Pancreas (tissue), 10 donors: ENCODE results near the gene REPS2. TPM values are rescaled to one million over a fixed set of nuclear protein-coding genes. Genes with fewer than 3 reads are reported as not detected.
A peak's percentile ranks its signal among the peaks of the same experiment; 100 is the strongest.

Source experiments
- ATAC-seq, 4 donors: fragments of 200-7000 bp; cut with Tn5 transposase; one replicate each; pipeline versions ENCODE4 v1.8.0 to v1.9.1; 2020; ENCODE audit warnings: mild to moderate bottlenecking in 4 of 4, moderate library complexity in 4 of 4
- DNase-seq, 6 donors: peaks; one replicate each; pipeline ENCODE4 v3.0.0-alpha.2; 2020
- FAIRE-seq: peaks from 2 replicates; lab custom pipeline; 2012; peaks lifted over from hg19 to GRCh38; lab: Jason Lieb, UNC
- H3K27ac ChIP-seq, 4 donors: fragments of 200-600 bp; sonication (generic); 1 replicate in 3 of 4; 2 replicates in 1 of 4; pipeline versions ENCODE4 v1.5.0 to v1.8.0; 2020
- H3K27me3 ChIP-seq, 4 donors: fragments of 200-600 bp; one replicate each; pipeline ENCODE4 v1.8.0; 2021
- H3K36me3 ChIP-seq, 3 donors: fragments of 200-600 bp; sonication (generic) in 1 of 3; one replicate each; pipeline versions ENCODE4 v1.5.0 to v1.8.0; 2020 to 2021
- H3K4me1 ChIP-seq, 3 donors: fragments of 200-600 bp; one replicate each; pipeline ENCODE4 v1.8.0; 2021
- H3K4me3 ChIP-seq, 4 donors: fragments of 200-600 bp; sonication (generic) in 2 of 4; one replicate each; pipeline versions ENCODE4 v1.5.0 to v1.8.0; 2020 to 2021
- H3K9me3 ChIP-seq, 4 donors: fragments of 200-600 bp; one replicate each; pipeline ENCODE4 v1.8.0; 2021
- CTCF ChIP-seq, 4 donors: fragments of 200-600 bp; sonication (generic) in 3 of 4; IDR thresholded peaks; one replicate each; pipeline versions ENCODE4 v1.5.0 to v1.8.0; 2021; ENCODE audit warnings: antibody characterized with exemption in 4 of 4
- WGBS, 2 donors: extraction: QIAGEN DNeasy Blood & Tissue Kit; methylation state at CpG; one replicate each; pipeline ENCODE4 v1.1.7; 2013; 5-methylcytosine and 5-hydroxymethylcytosine counted together
- intact Hi-C, 3 donors: fragments of 100-400 bp; cut with DNase I; formaldehyde crosslinking; loops; one replicate each; pipeline versions ENCODE4 v1.11.1 to v1.14.2; 2022
- polyA plus RNA-seq, 2 donors: library from polyadenylated mRNA; stranded (reverse); fragments of 200-250 nt; gene quantifications; one replicate each; pipeline ENCODE4 v1.2.3, GENCODE V29; 2013
- total RNA-seq, 6 donors: library from RNA; stranded (reverse); fragmentation: NEBNext Ultra II Directional in 4 of 6; extraction: Animal tissue kit (Norgen Biotek cat#: 25700) in 4 of 6; gene quantifications; one replicate each; pipeline versions ENCODE4 v1.2.1 to v1.2.4, GENCODE V29; 2021 to 2023
- donor health status: healthy with polysubstance abuse.
- donor health status: DM: no; HTN: no; CAD: no; lungs with moderate emphysema.
- donor health status: DM: no; HTN: no; CAD: no.
- donor health status: control.
- donor health status: control.
- donor health status: Bipolar disorder and iron deficiency.
- donor health status: DM: yes; HTN: yes; CAD: no.
- donor health status: DM: no; HTN: no; CAD: no.
- donor health status: DM: no; HTN: no; CAD: no.
- donor health status: DM: yes; HTN: yes; CAD: no.

REPS2 gene
- total and polyA plus RNA-seq, 8 donors, result 5.2 to 29.3 (median 15.3) TPM

GRCh38 chrX:16992445-16992844 is 46.0 kb downstream of the REPS2 start:
- FAIRE-seq (no peak), DNase-seq (no peak), ATAC-seq (no peak)
- Histone ChIP-seq H3K36me3 (no peaks in the 10 kb centered on the region), H3K27ac (no peak overlapping the region), H3K27me3 (no peaks in the 10 kb centered on the region), H3K4me3 (no peak overlapping the region), H3K9me3 (no peaks in the 10 kb centered on the region), H3K4me1 (no peaks in the 10 kb centered on the region)
- intact Hi-C loops, result no loop called here
- WGBS, 2 donors, result 83 to 97% methylated on average over 3 of the region's 3 CpGs
- no peak for TF ChIP-seq CTCF (IDR thresholded peaks at IDR 0.05)

- no peak for FAIRE-seq
- H3K27me3 ChIP-seq, result no peaks in the 10 kb centered on the region
- H3K4me3 ChIP-seq, result no peak overlapping the region
- WGBS, 2 donors, result 52 to 58% methylated on average over 2 of the region's 2 CpGs
- no peaks in the 10 kb centered on the region for H3K4me1 ChIP-seq
- no peak overlapping the region for H3K27ac ChIP-seq
- intact Hi-C loops, result no loop called here
- no peak for ATAC-seq
- TF ChIP-seq CTCF (IDR thresholded peaks at IDR 0.05), result no peak
- no peaks in the 10 kb centered on the region for H3K36me3 ChIP-seq
- no peak for DNase-seq
- H3K9me3 ChIP-seq, result no peaks in the 10 kb centered on the region
Measured at GRCh38 chrX:16992951-16993350, 46.5 kb downstream of the REPS2 start.

- TF ChIP-seq CTCF (IDR thresholded peaks at IDR 0.05), result no peak
- intact Hi-C loops, result no loop called here
- no peaks in the 10 kb centered on the region for H3K4me1 ChIP-seq
- FAIRE-seq, result no peak
- no peak overlapping the region for H3K4me3 ChIP-seq
- WGBS, 2 donors, result 72 to 82% methylated on average over 4 of the region's 4 CpGs
- no peaks in the 10 kb centered on the region for H3K9me3 ChIP-seq
- H3K27ac ChIP-seq, result no peak overlapping the region
- H3K27me3 ChIP-seq, result no peaks in the 10 kb centered on the region
- no peak for ATAC-seq
- no peaks in the 10 kb centered on the region for H3K36me3 ChIP-seq
- no peak for DNase-seq
Measured at GRCh38 chrX:16993791-16994318, 47.4 kb downstream of the REPS2 start.

GRCh38 chrX:16994736-16995135 is 48.3 kb downstream of the REPS2 start:
- H3K36me3 ChIP-seq, result no peaks in the 10 kb centered on the region
- H3K4me1 ChIP-seq, result no peaks in the 10 kb centered on the region
- intact Hi-C loops, result no loop called here
- FAIRE-seq (no peak), DNase-seq (no peak), ATAC-seq (no peak)
- no peak overlapping the region for H3K4me3 ChIP-seq
- no peaks in the 10 kb centered on the region for H3K27me3 ChIP-seq
- no peak overlapping the region for H3K27ac ChIP-seq
- H3K9me3 ChIP-seq, result no peaks in the 10 kb centered on the region
- WGBS, 2 donors, result 73 to 80% methylated on average over 2 of the region's 2 CpGs
- TF ChIP-seq CTCF (IDR thresholded peaks at IDR 0.05), result no peak

- Histone ChIP-seq H3K4me3 (no peak overlapping the region), H3K4me1 (no peaks in the 10 kb centered on the region), H3K27me3 (peaks cover 0 to 4% (median 0%) of the 10 kb centered on the region in 4 donors), H3K36me3 (no peaks in the 10 kb centered on the region), H3K27ac (no peak overlapping the region), H3K9me3 (no peaks in the 10 kb centered on the region)
- no peak for TF ChIP-seq CTCF (IDR thresholded peaks at IDR 0.05)
- DNase-seq (no peak), FAIRE-seq (no peak), ATAC-seq (peak; percentile 41 to 69 (median 62))
- intact Hi-C loops, result no loop called here
- 18 to 48% methylated on average over 2 of the region's 2 CpGs for WGBS, 2 donors
Measured at GRCh38 chrX:16997313-16997712, 50.9 kb downstream of the REPS2 start.
